Right atrium auricular region (tissue), 2 donors: ENCODE data around the gene ARHGAP31. TPM values are rescaled to one million over a fixed set of nuclear protein-coding genes. Genes with fewer than 3 reads are reported as not detected.
A peak's percentile ranks its signal among the peaks of the same experiment; 100 is the strongest.
"Not testable (repeated sequence)": the region's sequence is repeated elsewhere in the genome, so short reads cannot be mapped to it uniquely, and the experiment has no call there.

Experiments
- DNase-seq: peaks from one replicate; pipeline ENCODE4 v3.0.0-alpha.2; 2019; ENCODE audit warnings: low spot score
- H3K27ac ChIP-seq, 2 donors: fragments of 200-600 bp; sonication (generic); 1 replicate in 1 of 2; 2 replicates in 1 of 2; pipeline ENCODE4 v1.5.1; 2016 to 2019
- H3K27me3 ChIP-seq, 2 donors: fragments of 200-600 bp; sonication (generic); one replicate each; pipeline versions ENCODE4 v1.5.1 to v1.6.0; 2017 to 2019
- H3K36me3 ChIP-seq: fragments of 200-600 bp; sonication (generic); one replicate; pipeline ENCODE4 v1.5.1; 2016
- H3K4me1 ChIP-seq, 2 donors: fragments of 200-600 bp; sonication (generic); one replicate each; pipeline versions ENCODE4 v1.5.1 to v1.6.0; 2017 to 2019
- H3K4me3 ChIP-seq, 2 donors: fragments of 200-600 bp; sonication (generic); 1 replicate in 1 of 2; 2 replicates in 1 of 2; pipeline ENCODE4 v1.5.1; 2017 to 2019; ENCODE audit warnings: mild to moderate bottlenecking in 1 of 2, moderate library complexity in 1 of 2
- H3K9me3 ChIP-seq, 2 donors: fragments of 200-600 bp; sonication (generic); one replicate each; pipeline ENCODE4 v1.5.1; 2019
- total RNA-seq, 2 donors: library from RNA; depleted of rRNA; stranded (reverse); fragments of >200 nt; gene quantifications; one replicate each; pipeline ENCODE4 v1.1.0, GENCODE V29; 2016
- TF ChIP-seq, protein P1 (sequence below), 2 donors: fragments of 200-600 bp; sonication (generic); IDR thresholded peaks; one replicate each; pipeline ENCODE4 v1.5.1; 2019; ENCODE audit warnings: antibody characterized with exemption in 2 of 2

The ARHGAP31 gene
- total RNA-seq, 2 donors from 2014 or later, result 29.9 to 33.1 TPM

DNA sequence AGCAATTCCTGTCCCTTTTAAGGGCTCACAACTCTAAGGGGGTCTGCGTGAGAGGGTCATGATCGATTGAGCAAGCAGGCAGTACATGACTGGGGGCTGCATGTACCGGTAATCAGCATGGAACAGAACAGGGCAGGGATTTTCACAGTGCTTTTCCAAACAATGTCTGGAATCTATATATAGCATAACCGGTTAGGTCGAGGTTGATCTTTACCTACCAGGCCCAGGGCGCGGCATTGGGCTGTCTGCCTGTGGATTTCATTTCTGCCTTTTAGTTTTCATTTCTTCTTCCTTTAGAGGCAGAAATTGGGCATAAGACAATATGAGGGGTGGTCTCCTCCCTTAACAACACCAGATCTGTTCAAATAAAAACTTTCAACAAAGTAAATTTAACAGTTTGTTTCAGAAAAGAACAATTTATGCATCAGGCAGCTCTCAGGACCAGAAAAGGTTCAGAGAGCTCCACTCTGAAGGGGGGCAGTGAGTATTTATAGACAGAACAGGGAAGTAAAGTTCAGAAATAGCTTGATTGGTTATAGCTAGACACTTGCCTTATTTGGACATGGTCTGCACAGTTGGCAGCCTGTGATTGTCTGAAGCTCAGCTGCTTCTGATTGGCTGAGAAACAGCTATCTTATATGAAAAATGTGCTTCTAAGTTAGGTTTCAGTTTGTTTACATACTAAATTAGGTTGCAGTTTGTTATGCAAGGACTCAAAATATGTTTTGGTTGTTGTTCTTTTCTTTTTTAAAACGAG, 36.4 kb upstream of the ARHGAP31 start:
- peak overlapping the region; percentile 18 to 53 for H3K27ac ChIP-seq
- H3K4me1 ChIP-seq, result peaks cover 0 to 10% of the 10 kb centered on the region in 2 donors
- H3K9me3 ChIP-seq, result no peaks in the 10 kb centered on the region
- no peaks in the 10 kb centered on the region for H3K27me3 ChIP-seq
- no peak for DNase-seq
- TF ChIP-seq, protein P1, sequence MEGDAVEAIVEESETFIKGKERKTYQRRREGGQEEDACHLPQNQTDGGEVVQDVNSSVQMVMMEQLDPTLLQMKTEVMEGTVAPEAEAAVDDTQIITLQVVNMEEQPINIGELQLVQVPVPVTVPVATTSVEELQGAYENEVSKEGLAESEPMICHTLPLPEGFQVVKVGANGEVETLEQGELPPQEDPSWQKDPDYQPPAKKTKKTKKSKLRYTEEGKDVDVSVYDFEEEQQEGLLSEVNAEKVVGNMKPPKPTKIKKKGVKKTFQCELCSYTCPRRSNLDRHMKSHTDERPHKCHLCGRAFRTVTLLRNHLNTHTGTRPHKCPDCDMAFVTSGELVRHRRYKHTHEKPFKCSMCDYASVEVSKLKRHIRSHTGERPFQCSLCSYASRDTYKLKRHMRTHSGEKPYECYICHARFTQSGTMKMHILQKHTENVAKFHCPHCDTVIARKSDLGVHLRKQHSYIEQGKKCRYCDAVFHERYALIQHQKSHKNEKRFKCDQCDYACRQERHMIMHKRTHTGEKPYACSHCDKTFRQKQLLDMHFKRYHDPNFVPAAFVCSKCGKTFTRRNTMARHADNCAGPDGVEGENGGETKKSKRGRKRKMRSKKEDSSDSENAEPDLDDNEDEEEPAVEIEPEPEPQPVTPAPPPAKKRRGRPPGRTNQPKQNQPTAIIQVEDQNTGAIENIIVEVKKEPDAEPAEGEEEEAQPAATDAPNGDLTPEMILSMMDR (IDR thresholded peaks at IDR 0.05), result no peak
- H3K4me3 ChIP-seq, result no peak overlapping the region
- no peaks in the 10 kb centered on the region for H3K36me3 ChIP-seq

DNA sequence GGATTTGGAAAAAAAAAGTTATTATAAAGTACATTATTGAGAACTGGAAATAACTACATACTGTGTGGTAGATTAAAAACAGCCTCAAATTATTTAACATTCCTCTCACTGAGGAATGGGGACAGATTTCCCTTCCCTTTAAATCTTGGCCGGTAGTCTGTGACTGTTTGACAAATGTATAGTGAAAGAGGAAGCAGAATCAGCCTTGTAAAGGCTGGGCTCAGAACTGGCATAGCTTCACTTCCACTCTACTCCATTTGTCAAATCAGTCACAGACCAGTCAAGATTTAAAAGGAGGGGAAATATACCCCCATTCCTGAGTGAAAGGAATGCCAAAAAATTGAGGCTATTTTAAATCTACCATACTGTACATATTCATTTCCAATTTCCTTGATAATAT, 35.3 kb upstream of the ARHGAP31 start:
- Histone ChIP-seq H3K36me3 (no peaks in the 10 kb centered on the region), H3K27me3 (no peaks in the 10 kb centered on the region), H3K4me3 (no peak overlapping the region), H3K9me3 (no peaks in the 10 kb centered on the region), H3K27ac (no peak overlapping the region), H3K4me1 (peaks cover 0 to 10% of the 10 kb centered on the region in 2 donors)
- no peak for DNase-seq
- TF ChIP-seq, protein P1 (IDR thresholded peaks at IDR 0.05), result no peak

DNA sequence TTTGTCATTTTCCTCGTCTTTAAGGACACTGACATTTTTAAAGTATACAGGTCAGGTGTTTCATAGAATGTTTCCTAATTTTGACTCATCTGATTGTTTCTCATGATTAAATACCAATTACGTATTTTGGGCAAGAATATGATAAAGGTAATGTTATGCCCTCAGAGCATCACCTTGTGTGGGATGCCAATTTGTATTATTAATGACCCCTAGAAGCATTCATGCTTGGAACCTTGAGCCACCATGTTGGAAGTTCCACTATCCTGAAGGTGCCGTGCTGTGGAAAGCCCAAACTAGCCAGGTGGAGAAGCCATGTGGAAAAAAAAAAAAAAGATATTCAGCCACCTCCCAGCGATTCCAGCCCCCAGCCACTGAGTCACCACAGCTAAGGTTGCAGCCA, 34.4 kb upstream of the ARHGAP31 start:
- no peaks in the 10 kb centered on the region for H3K9me3 ChIP-seq
- H3K27ac ChIP-seq, result no peak overlapping the region
- H3K4me1 ChIP-seq, result peaks cover 0 to 10% of the 10 kb centered on the region in 2 donors
- no peak for DNase-seq
- no peaks in the 10 kb centered on the region for H3K27me3 ChIP-seq
- TF ChIP-seq, protein P1 (IDR thresholded peaks at IDR 0.05), result no peak
- H3K4me3 ChIP-seq, result no peak overlapping the region
- H3K36me3 ChIP-seq, result no peaks in the 10 kb centered on the region

DNA sequence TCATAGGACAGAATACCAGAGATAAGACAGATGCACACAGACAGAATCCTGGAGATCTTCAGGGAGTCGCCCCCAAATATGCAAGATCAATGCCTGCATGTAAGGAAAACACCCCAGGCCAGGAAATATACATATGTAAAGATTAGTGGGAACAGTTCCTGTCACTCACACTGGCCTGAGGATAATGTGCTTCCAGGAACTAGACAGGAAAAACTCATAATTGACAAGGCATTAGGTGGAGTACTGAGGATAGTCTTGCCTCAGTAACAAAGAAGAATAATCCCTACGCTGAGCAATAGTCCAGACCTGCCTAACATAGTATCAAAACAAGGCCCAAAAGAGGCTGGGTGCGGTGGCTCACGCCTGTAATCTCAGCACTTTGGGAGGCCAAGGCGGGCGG, 33.1 kb upstream of the ARHGAP31 start:
- no peaks in the 10 kb centered on the region for H3K9me3 ChIP-seq
- TF ChIP-seq, protein P1 (IDR thresholded peaks at IDR 0.05), result no peak

DNA sequence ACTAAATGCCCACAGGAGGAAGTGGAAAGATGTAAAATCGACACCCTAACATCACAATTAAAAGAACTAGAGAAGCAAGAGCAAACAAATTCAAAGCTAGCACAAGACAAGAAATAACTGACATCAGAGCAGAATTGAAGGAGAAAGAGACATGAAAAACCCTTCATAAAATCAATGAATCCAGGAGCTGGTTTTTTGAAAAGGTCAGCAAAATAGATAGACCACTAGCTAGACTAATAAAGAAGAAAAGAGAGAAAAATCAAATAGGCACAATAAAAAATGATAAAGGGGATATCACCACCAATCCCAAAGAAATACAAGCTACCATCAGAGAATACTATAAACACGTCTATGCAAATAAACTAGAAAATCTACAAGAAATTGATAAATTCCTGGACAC, 24.0 kb upstream of the ARHGAP31 start:
- not testable (repeated sequence) for H3K4me1 ChIP-seq, DNase-seq

More for the DNA sequence above, 33.1 kb upstream of the ARHGAP31 start:
- H3K4me1 ChIP-seq, result peaks cover 0 to 10% of the 10 kb centered on the region in 2 donors
- H3K27ac ChIP-seq, result no peak overlapping the region
- H3K4me3 ChIP-seq, result no peak overlapping the region
- H3K36me3 ChIP-seq, result no peaks in the 10 kb centered on the region
- no peaks in the 10 kb centered on the region for H3K27me3 ChIP-seq
- DNase-seq, result no peak

DNA sequence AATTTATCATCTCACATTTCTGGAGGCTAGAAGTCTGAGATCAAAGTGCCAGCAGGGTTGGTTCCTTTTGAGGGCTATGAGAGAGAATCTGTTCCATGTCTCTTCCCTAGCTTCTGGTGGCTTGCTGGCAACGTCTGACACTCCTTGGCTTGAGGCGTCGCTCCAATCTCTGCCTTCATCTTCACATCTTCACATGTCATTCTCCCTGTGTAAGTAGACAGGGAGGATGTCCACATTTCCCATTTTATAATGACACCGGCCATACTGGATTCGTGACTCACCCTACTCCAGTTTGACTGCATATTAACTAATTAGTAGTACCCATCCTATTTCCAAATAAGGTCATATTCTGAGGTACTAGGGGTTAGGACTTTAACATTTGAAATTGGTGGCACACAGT, 17.5 kb upstream of the ARHGAP31 start:
- no peak overlapping the region for H3K27ac ChIP-seq
- no peak for DNase-seq
- H3K4me3 ChIP-seq, result no peak overlapping the region
- H3K4me1 ChIP-seq, result peaks cover 0 to 21% of the 10 kb centered on the region in 2 donors
- TF ChIP-seq, protein P1 (IDR thresholded peaks at IDR 0.05), result no peak
- H3K9me3 ChIP-seq, result no peaks in the 10 kb centered on the region
- H3K36me3 ChIP-seq, result no peaks in the 10 kb centered on the region
- no peaks in the 10 kb centered on the region for H3K27me3 ChIP-seq

More for the DNA sequence above, 24.0 kb upstream of the ARHGAP31 start:
- not testable (repeated sequence) for H3K36me3 ChIP-seq, H3K9me3 ChIP-seq, H3K27ac ChIP-seq, H3K27me3 ChIP-seq, H3K4me3 ChIP-seq
